Stimulated activated CD8-positive, alpha-beta memory T cell treated with anti-CD3 and anti-CD28 coated beads, Interleukin-12 subunit alpha, Interleukin-12 subunit beta, amount 100 ng/mL, for 24 hours (primary cell): ENCODE data around the gene KCNK18.
"Not testable (repeated sequence)": the region's sequence is repeated elsewhere in the genome, so short reads cannot be mapped to it uniquely, and the experiment has no call there.

ENCODE experiments used
- DNase-seq: peaks from one replicate; pipeline ENCODE4 v3.0.0-alpha.2; 2020; ENCODE audit errors: extremely low read depth

Gene KCNK18

GRCh38 chr10:117221156-117221711, 23.9 kb downstream of the KCNK18 start:
- no peak for DNase-seq

DNA sequence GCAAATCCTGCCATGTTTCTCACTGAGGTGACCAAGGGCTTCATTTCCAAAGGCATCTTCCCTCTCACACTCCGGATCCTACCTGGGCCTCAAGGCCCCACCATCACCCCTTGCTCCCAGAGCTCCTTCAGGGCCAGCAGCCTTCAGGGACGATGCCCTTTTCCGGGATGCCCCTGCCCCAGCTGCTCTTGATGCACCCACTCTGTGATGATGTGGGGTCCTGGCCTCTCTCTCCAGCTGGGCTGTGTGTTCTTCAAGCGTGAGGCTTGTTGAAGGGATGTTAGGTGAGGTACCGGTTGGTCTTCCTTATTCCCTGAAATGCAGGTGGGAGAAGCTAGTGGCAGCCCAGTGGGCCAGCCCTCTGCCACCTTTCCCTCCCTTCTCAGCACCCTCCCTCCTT, 25.3 kb downstream of the KCNK18 start:
- no peak for DNase-seq

DNA sequence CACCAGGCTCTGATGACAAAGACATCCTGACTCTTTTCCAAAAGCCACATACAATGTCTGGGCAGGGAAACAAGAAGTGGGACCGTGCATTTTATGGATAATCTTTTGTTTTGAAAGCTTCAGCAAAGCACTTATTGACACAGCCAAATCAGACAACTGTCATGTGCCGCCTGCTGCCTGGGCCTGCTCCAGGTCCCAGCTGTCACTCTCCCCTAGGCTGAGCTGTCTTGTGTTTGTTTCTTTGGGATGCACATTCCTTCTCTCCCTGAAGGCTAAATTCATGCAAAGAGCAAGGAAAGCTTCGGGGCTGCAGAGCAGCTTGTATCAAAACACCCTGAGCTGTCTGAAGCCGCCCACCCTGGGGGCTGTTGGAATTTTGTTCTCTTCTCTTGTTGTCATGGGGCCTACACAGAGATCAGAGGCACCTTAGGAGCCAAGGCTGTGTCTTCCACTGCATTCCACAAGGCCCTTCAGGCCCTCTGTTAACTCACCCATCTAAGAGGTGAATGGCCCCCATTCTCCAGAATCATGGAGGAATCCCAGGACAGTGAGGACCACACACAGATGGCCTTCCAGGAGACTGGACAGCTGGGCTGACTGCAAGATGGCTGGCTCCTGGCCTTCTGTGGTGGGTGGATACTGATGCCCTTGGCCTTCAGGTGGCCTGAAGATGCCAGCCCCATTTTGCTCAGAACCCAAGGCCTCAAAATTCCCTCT, 25.8 kb downstream of the KCNK18 start:
- DNase-seq = no peak

GRCh38 chr10:117223693-117224430, 26.6 kb downstream of the KCNK18 start:
- no peak for DNase-seq

GRCh38 chr10:117224881-117225280, 27.6 kb downstream of the KCNK18 start:
- no peak for DNase-seq

DNA sequence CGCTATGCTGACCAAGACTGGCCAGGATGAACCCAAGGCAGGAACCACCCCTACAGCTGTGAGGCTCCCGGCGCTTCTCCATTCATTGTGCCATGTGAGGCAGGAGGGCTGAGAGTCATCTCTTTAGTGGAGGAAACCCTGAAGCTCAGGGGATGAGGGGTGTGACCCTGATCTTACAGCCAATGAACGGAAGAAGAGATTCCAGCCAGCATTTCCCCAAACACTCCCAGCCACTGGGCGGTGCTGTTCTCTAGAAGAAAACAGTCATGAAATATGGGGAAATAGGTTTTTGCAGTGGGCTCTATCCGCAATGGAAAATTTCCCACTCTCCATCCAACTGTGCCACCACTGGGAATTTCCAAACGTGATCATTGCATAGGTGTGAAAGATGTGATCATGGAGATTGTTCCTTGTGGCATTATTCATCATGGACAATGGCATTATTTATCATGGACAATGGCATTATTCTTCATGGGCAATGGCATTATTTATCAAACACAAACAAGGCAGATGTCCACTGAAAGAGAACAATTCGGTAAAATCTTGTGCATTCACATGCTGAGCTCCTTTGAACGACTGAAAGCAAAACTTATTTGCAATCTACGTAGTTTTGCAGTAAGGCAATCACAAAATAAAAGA, 29.6 kb downstream of the KCNK18 start:
- no peak for DNase-seq

GRCh38 chr10:117228210-117228609, 30.9 kb downstream of the KCNK18 start:
- no peak for DNase-seq

GRCh38 chr10:117230107-117230506, 32.8 kb downstream of the KCNK18 start:
- DNase-seq = not testable (repeated sequence)

DNA sequence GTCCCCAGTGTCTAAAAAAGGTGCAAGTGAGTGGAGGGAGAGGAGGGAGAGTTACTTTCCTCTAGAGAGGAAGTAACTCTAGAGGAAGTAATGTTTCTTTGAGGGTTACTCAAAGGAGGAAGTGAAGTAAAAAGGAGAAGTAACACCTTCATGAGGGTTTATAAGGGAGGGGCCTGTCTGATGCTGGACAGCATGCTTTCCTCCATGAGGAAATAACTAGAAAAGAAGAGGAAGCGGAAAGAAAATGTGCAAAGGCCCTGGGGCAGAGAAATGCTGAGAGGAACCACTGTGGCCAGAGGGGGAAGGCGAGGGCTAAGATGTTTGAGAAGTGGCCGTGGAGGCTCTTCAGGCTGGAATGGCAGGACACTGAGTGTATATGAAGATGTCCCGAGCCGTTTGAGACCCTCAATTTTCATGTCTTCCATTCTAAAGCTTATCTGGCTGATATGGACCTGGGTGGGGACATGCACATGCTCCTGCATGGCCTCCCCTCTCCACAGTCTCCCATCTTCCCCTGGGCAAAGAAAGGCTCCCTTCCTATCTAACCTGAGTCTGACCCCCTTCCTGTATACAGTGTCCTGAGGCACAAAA, 40.2 kb downstream of the KCNK18 start:
- no peak for DNase-seq

GRCh38 chr10:117239051-117239450, 41.8 kb downstream of the KCNK18 start:
- no peak for DNase-seq

- DNase-seq = no peak
Measured at GRCh38 chr10:117239721-117240620, 42.7 kb downstream of the KCNK18 start.

DNA sequence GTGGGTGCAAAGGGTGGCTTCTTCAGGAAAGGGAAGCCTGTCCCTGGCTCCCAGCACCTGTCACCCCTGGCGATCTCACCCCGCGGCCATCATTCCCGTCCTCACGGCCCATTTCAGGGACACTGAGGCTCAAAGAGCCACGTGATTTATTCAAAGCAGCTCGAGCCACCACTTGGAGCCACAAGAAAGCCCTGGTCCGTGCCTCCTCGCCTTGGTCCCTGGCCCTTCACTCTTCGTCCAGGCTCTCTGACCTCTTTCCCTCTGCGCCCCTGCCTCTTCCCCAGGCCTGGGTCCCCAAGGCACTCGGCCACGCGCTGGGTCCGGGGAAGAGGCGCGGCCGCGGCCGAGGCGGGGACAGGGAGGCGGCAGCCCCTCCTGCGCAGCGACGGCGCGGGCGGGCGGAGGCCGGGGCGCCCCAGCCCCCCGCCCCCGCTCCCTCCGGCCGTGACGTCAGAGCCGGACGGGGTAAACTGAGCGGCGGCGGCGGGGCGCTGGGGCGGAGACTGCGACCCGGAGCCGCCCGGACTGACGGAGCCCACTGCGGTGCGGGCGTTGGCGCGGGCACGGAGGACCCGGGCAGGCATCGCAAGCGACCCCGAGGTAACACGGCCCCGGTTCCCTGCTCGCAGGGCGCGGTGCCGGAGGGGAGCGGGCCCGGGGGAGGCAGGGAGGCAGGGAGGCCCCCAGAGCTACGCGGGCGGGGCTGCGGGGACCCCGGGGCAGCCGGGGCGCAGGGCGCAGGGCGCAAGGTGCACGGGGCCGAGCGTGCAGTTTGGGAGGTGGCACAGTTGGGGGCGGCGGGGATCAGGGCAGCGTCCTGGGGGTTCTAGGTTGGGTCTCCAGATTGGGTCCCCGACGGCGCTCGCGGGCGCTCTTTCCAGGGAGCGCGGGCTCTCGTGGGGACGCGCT, 43.6 kb downstream of the KCNK18 start, which contains the start of gene SLC18A2:
Gene SLC18A2, plus strand, starts transcription at position 494 of the 909 bp plus-strand sequence. CDS start 580 bp downstream, outside the sequence.
- DNase-seq = no peak

DNA sequence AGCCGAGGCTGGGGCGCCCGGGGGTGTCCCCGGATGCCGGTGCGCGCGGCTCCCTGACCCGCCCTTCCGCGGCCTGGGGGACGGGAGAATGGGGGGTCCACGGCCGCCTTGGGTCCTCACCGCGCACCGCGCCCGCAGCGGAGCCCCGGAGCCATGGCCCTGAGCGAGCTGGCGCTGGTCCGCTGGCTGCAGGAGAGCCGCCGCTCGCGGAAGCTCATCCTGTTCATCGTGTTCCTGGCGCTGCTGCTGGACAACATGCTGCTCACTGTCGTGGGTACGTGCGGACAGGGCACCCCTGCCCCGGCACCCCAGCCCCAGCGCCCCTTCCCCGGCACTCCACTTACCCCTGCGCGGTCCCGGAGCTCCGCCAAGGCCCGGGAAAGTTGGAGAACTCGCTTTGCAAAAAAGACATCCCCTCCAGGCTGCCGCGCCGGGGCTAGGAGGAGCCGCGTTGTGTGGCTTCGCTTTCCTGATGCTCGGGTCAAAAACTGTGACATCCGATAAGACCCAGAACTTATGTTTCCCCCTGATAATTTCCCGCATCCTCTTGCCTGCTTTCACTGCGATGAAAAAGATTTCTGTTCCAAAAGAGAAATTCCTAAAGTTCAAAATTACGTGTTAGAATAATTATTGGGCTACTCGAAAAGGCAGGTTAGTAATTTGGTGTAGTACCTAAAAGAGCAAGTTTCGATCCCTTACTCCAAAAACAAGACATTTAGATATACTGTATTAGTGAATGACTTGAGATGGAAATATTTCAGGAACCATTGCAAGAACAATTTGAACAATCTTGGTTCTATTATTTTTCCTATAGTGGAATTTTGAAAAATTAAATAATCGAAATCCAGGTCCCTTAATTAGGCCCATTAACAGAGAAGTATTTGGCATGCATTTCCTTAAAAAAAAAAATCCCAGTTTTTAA, 44.5 kb downstream of the KCNK18 start:
- no peak for DNase-seq

DNA sequence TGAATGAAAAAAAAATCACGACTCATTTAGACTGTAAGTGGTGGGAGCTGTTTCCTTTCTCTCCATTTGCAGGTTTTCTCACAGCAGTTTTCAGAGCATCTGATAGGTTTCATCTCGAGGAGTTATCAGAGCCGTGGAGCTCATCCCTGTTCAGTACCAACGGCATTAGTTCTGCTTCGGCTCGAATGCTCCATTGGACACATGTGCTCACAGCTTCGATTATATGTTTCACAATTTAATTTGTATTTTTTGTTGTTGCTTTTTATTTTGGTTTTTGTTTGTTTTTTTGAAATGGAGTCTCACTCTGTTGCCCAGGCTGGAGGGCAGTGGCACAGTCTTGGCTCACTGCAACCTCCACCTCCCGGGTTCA, 45.2 kb downstream of the KCNK18 start:
- DNase-seq = no peak

GRCh38 chr10:117246997-117247671, 49.8 kb downstream of the KCNK18 start:
- no peak for DNase-seq

DNA sequence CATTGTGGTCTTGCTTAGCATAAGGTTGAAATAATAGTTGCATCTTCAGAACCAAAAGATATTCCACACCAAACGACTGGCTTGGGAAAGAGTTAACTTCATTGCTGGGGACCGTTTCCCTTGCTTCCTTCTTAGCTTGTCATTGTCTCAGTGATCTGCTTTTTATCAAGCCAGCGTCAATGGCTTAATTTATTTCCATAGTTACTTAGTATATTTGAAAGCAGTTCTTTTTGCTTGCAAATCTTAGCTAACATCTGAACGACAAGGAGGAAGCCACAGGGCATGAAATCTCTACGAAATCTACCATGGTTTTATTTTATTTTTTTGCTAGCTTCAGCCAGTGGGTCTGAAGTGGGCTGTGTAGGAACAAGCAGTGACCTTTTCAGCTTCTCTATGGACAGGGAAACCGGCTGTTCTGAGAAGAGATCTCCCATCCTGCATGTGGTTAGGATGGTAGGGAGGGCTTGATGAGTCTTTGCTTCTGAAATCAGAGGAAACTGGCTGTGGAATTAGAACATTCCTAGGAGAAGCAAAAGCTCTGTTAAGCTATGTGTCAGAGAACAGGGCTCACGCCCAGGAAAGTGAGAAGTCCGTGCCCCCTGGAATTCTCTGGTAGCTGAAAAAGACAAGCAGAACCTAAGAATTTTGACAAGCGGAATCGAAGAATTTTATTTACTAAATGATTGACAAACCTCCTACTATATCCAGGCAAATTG, 51.6 kb downstream of the KCNK18 start:
- DNase-seq = no peak

DNA sequence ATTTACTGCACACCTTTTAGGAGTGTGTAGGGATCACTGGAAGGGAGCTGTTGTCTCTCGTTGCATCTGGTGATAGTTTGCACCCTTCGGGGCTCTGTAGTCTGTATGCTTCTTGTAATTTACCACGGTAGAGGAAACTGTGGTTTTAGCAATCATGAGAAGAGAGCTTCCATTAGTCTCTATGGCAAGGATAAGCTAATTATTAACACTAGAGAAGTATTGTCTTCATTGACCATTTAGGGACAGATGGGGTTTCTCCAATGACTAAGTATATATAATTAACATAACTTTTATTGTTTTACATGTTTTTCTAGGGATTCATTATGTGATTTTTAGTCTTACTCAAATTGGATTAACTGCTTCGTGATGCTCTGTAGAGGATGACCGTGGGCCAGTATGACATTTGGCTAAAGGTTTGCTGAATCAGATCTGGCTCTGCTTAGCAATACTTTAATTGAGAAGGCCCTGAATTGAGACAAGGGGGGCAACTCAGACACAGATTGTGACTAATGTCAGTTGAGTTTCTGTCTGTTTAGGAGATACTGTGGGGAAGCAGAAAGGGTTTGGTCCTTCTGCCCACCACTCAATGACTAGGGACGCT, 52.3 kb downstream of the KCNK18 start:
- DNase-seq = no peak
